ENCODE data around the gene EP300.

Gene EP300

DNA sequence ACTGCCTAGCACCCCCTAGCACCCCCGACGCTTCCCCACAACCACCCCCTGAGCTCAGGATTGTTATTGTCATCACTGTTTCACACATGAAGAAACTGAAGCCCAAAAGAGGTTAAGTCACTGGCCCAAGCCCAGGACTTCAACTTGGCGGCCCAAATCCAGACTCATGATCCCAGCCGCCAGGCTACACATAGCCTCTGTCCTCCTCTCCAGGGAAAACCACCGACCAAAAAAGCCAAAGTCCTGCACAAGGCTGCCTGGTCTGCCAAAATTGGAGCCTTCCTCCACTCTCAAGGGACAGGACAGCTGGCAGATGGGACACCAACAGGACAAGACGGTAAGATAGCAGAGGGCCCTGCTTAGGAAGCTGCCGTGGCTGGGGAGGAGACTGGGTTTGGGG, 123.5 kb downstream of the EP300 start:
- no peak for DNase-seq

DNA sequence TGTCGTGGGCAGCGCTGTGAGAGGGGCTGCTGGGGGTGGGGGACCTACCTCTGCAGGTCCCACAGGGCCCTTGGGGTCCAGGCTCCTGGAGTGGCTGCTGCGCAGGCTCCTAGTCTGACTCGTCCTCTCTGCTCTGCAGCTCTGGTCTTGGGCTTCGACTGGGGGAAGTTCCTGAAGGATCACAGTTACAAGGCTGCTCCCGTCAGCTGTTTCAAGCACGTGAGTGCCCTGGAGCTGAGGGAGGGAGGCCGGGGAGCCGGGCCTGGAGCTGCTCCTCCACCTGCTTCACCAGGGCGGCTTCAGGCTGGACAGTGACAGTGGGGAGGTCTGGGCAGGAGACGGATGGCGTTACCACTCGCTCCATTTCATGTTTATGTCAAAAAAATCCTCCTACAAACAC, 124.6 kb downstream of the EP300 start:
- DNase-seq: peak; percentile 62

GRCh38 chr22:41217553-41218157, 125.3 kb downstream of the EP300 start:
- peak; percentile 62 for DNase-seq

GRCh38 chr22:41222846-41223507, 130.6 kb downstream of the EP300 start:
- DNase-seq: no peak

- no peak for DNase-seq
Measured at GRCh38 chr22:41223535-41223934, 131.1 kb downstream of the EP300 start.

DNA sequence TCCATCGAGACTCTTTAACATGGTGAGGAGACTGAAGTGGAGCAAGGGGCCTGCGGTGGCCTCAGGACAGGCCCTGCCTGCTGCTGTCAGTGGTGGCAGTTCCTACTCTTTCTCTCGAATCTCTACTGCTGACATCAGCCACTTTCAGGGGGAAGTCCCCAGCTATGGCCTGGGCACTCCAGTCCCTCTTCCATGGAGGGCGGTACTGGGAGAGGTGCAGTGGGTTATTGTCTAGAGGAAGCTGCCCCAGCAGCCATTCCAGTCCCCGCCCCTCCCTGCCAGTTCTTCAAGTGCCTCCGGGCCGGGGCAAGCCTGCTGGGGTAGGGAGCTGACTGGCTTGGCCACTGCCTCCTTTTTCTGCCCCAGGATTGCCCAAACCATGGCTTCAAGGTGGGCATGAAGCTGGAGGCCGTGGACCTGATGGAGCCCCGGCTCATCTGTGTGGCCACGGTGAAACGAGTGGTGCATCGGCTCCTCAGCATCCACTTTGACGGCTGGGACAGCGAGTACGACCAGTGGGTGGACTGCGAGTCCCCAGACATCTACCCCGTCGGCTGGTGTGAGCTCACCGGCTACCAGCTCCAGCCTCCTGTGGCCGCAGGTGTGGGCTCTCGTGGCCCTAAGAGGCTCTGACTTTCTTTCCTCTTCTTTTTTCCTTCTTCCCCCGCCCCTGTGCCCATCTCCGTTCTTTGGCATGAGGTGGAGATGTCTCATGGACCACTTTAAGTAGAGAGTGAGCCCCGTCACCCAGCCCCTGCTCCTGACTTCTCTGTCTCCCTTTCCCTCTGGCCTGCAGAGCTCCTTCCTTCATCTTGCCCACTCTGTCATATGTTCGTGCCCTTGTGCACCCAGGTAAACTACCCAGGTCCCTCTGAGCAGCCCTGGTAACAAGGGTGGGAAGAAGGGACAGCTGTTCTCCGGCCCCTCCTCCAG, 134.6 kb downstream of the EP300 start:
- DNase-seq: no peak

GRCh38 chr22:41229215-41229614, 136.8 kb downstream of the EP300 start:
- DNase-seq: no peak

All from NCI-H1105 (cell line).